HS-5 (cell line): ENCODE results near the gene TUBGCP6.

ENCODE experiments used
- DNase-seq: peaks from one replicate; pipeline ENCODE4 v3.0.0-alpha.2; 2012; ENCODE audit warnings: low read depth

TUBGCP6 gene

DNA sequence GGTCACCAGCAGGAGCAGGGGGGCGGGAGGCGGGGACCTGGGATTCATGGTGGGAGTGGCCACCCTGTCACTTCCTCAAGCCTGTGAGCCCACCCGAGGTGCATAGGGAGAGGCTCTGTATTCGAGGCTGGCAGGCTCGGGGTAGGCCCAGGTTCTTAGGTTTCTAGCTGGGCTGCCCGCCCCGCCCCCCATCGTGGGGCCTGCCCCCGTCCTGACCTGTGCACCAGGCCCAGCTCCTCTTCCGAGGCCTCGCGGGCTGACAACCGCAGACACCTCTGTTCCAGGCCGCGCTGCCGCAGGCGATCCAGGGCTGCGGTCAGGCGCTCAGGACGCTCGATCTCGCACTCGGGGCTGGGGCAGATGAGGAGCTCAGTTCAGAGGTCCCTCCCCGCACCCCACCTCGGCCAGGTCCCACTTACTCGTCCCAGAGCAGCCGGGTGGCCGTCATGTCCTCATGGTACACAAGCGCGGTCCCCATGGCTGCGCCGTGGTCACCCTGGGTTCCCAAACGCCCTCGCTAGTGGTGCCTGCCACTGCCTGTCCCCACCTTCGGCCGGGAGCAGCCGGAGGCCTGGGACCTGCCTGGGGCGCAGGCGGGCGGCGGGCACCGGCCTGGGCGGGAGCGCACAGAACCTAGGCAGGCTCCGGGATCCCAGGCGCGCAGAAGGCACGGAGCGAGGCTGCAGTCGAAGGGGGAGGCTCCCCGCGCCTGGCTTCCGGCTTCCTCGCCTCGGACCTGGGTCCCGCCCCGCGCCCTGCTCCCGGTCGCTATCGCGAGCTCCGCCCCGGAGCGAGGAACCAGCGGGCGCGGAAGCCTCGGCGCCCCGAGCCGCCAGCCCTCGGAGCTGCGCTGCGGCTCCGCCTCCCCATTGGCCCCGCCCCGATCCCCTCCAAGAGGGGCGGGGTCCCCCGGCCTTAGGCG, 6.0 kb upstream of the TUBGCP6 start, which contains the start of gene HDAC10:
Gene HDAC10 (minus strand): TSS at position 711 of the 922 bp plus-strand sequence. CDS start 233 bp downstream, at position 478.
- DNase-seq, result no peak

DNA sequence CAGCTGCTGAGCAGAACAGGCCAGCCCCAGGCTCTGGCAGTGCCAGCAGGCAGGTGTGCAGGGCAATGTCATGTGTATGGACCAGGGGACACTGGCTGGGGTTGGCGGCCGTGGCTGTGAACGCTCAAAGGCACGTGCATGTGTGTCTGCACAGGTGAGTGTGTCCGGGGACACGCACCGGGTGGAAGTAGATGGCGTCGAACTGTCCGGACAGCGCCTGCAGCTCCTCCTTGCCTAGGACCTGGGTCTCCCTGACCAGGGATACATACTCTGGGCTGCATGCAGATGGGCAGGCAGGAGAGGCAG, 5.4 kb upstream of the TUBGCP6 start:
- DNase-seq, result no peak

DNA sequence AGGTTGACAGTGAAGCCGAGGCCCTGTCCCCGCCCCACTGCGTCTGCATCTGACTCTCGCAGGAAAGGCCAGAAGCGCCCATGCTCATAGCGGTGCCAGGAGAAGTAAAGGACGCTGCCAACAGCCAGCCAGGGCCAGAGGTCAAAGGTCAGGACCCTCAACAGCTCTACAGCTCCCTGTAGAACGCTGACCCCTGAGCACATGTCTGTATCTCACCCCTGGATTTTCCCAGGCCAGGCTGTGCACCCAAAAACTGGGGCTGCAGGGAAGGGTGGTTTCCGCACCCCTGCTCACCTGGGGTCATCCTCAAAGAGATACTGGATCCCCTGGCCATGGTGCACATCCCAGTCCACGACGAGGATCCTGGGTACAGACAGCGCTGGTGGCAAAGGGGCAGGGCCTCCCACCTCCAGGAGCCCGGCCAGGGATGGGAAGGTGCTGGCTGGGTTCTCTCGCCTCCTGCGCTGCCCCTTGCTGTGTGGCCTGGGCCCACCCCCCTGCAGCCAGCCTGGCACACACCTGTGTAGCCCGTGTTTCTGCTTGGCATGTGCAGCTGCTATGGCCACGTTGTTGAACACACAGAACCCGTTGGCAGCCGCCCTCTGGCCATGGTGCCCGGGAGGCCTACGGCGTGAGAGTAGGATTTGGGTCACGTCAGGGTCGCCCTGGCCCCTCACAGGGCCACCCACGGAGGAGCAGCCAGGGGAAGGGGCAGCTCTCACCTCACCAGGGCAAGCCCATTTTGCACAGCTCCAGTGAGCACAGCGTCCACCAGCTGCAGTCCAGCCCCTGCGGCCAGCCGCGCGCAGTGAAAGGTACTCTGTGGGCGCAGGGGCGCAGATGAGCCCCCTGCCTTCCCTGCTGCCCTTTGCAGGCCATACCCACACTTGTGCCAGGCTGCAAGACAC, 4.8 kb upstream of the TUBGCP6 start:
- DNase-seq, result no peak

DNA sequence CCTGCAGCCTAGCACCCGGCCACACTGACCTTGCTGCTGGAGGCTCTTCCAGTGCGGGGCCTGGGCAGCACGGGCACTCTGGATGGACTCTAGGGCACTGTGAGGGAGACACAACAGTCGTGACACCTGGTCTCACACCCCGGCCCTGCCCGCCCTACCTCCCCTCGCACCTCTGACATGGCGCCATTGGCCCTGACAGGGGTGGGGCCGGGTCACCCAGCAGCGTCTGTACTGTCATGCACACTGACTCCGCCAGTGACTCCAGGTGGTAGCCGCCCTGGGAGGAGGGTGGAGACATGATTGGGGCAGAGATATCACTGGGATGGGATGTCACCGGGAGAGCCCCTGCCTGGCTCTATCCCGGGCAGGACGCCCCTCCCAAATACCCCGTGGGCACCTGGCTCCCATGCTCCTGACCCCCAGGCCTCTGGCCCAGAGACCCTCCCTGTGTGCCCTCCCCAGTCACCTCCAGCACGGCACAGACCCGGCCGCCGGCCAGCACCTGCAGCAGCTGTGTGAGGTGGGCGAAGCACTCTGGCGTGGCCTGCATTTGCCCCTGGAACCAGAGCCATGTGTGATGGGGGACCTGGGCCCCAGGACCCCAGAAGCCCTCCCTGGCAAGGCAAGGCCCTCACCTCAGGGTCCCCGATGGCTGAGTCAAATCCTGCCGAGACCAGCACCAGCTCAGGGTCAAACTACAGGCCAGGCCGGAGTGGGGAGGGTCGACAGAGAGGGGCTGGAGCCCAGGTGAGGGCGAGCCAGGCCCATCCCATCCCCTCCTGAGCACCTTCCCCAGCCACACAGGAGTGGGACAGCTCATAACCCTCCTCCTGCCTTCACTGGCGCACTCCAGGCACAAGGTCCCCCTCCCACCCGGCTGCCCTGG, 3.6 kb upstream of the TUBGCP6 start:
- no peak for DNase-seq

DNA sequence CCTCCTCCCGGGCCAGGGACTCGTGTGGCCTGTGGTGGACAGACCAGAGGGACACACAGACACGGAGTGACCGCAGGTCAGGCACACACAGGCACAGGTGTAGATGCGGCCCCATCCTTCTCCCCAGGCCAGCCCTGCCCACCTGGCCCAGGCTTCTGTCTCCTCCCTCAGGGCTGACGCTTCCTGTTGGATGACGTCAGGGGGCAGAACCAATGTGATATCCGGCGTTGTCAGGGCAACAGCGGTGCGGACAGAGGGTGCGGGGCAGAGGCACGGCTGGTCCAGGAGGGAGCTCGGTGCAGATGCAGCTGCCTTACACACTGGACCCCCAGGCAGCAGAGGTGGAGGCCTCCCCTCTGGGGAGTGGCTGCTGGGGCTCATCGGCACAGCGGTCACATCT, 2.9 kb upstream of the TUBGCP6 start:
- DNase-seq, result no peak

DNA sequence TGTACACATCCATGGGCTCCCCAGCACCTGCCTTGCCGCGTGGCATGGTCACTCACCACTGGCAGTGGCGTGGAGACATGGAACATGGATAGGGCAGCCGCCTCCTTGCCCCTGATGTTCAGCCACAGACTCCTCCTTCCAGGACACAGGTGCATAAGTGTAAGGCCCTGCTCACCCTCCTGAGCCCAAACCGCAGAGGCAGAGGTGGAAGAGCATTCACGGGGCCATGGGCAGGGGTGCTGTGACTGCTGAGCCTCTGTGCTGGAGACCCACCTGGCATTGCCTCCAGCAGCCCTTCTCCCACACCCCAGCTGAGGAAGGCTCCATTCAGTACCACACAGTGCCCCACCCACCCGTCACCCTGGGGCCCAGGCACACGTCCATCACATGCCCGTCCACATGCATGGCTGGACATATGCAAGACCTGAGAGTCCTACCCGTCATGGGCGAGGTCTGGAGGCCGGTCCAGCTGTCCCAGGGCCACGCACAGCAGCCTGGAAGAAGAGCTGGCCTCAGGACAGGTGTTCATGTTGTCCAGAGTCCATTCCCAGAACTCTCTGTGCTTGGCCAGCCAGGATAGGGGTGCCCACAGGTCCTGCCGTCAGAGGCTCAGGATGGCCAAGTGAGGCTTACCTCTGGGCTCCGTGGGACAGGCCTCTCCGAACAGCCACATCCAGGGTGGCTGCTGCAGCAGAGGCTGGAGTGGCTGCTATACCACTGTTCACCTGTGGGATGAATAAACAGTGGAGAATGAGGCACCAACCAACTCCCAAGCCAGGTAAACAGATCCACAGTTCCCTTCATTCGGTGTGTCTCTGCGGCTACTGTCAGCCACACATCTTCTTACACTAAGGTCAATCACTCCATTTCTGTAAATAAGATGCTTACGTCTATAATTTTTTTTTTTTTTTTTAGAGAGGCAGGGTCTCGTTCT, 1.7 kb upstream of the TUBGCP6 start:
- no peak for DNase-seq

DNA sequence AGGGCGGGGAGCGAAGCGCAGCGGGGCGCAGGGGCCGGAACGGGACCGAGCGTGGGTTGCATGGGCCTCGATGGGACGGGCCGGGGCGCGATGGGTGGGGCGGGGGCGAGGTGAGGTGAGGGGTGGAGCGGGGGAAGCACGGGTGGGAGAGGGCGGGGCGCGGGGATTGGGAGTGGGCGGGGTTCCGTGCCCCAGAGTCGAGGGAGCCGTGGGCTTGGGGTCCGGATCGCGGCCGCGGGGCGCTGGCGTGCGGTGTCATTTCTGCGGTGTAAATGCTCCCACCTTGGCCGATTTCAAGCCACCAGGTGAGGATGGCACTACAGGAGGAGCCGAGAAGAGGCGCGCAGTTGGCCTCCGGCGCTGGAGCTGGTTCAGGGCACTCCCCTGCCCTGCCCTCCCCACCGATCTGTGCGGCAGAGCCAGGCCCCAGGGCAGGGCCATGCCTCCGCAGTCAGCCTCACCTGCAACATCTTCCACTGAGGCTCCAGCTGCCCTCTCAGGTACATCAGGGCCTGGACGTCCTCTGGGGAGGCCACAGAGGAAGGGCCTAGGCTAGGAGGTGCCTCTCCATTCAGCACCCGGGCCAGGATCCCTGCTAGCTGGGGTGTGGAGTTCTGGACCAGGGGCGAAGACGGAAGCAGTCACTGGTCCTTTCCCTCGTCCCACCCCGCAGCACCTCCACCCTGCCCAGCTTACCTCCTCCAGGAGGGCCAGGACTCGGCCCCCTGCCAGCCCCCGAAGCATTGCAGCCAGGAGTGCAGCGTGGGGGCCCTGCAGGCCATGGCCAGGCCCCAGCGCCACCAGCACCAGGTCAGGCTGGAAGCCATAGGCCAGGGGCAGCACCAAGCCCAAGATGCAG, 620 bp upstream of the TUBGCP6 start:
- DNase-seq, result no peak

DNA sequence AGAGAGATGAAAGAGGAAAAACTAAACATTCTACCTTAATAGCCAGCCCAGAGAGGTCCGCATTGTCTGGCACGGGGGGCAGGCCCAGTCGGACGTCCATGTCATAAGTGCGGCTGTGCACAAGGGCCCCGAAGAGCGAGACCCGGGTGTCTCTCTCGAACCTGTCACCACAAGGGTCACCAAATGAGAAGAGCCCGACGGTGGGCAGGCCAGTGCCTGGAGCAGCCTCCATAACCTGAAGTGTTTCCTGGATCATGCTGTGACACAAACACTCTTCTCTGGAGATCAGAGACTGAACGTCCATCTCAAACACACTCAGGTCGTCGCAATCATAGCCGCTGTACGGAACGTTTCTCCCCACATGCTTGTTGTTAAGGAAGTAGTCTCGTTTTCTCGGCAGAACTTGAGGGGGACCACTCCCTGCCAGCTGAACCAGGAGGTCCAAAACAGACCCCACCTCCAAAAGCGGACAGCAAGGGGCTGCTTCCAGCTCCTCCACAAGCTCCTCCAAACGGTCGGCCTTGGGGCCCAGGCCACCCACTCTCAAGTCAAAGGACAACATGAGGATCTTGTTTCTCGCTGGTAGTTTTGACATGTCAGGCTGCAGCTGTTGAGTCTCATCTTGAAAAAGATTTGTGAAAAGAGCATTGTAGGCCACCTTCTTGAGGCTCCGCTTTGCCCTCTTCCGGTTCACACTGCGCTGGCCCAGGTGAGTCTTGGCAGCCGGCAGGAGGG, 971 bp downstream of the TUBGCP6 start:
- no peak for DNase-seq

DNA sequence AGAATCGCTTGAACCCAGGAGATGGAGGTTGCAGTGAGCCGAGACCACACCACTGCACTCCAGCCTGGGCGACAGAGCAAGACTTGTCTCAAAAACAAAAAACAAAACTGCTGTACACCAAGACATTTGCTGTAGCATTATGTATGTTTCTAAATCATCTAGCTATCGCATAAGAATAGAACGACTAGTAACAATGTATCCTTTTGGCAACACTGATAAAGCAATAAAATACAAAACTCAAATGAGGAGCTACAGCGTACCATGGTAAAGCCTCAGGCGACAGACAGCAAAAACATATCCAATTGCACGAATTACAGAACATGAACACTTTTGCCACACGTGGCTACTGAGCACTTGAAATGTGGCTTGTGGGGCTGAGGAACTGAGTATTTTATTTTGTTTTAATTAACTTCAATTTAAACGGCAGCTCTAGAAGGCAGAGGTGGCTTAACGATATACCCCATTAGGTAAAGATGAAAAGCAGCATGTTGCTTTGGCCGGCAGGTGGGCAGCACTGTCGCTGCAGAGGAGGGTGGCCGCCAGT, 2.3 kb downstream of the TUBGCP6 start:
- DNase-seq, result no peak

DNA sequence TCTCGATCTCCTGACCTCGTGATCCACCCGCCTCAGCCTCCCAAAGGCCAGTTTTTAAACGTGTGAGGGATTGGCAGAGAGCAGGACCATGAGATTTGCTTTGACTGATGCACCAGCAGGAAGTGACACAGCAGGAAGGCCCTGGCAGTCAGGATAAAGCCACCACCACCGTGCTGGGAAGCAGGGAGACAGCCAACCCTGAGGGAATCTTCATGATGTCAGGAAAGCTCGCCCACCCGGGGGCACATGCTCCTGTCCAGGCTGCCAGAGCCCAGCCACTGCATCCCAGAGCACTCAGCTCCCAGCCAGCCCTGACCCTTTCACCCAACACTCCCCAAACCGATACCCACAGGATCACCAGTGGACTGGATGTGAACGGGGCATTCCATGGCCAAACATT, 6.1 kb downstream of the TUBGCP6 start:
- no peak for DNase-seq

DNA sequence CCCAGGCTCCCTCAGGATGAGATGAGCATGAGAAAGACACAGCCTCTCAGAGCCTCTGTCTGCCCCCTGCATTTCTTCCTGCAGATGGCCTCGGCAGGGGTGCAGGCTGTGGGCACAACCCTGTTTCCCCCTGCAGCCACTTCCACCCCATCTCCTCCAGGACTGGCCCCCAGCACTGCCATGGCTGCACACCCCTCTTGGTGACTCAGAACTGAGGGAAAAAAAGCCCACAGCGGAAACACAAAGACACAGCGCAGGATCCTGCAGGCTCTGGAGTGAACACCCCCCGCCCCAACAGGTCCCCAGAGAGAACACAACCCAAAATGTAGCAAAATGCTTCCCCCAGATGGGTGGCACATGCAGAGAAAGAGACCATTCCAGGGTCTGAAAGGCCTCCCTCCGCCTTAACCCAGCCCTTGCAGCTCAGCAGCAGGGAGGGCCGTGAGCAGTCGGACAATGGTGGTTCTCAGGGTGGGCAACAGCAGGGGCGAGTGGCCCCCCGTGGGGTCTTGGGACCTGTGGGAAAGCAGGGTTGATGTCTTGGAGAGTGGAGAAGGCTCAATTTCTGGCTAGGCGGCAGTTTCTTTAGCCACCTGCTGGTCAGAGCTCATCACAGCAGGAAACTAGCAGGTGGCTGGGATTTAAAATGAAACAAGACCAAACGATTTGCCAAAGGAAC, 8.0 kb downstream of the TUBGCP6 start:
- DNase-seq, result no peak

DNA sequence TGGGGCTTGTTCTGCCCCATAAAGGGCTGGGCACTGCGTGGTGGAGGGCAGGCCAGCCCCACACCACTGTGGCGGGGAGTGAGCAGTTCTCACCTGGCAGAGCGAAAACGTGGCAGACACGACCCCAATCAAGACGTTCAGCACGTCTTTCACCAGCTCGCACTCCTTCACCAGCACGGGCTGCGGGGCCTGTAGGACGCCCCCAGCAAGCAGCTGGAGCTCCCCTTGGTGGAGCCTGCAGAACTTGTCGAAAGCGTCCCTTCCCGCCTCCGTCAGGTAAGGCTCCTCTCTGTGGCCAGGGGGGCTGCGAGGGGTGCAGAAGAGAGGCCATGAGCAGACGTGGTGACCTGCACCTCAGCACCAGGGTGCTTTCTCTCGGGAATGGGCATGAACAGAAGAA, 11.6 kb downstream of the TUBGCP6 start:
- DNase-seq, result no peak

DNA sequence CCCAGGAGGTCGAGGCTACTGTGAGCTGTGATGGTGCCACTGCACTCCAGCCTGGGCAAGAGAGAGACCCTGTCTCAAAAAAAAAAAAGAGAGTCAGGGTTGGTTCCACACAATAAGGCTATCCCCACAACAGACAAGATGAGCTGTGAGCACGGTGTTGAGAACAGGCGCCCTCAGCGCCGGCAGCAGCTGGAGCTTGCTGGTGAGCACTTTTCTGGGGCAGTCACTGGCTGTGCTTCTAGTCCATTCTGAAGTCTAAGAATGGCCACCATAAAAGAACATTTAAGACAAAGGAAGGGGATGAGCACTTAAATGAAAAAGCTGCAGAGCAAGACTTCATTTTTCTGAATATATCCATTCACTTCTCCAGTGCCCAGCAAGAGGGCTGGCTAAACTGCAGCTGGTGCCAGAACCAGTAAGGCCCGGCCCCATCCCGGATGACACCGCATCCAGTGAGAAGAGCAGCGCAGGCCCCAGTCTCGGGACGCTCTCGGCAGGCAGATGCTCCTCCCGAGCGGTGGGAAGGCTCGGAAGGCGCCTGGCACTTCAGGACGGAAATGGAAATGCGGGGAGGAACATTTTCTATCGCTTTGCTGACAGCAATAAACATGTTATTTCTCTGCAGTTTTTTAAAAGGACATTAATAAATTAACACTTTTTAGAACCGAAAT, 12.2 kb downstream of the TUBGCP6 start:
- DNase-seq, result no peak

DNA sequence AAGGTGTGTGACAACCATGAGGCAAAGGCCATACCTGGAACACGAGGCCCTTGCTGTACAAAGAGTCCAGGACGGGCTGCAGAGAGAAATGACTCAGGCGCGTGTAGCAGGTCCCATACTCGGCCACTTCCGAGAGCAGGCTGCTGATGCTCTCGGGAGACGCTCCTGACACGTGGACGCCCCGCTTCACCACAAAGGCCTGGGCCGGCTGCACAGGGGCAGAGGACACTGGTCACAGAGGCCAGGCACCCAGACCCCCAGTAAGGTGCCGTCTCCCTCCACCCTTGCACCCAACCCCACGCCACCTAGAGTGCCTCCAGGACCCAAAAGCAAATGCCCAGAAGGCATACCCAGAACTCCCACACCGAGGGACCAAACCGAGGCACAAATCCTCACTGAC, 15.5 kb downstream of the TUBGCP6 start:
- DNase-seq, result no peak

DNA sequence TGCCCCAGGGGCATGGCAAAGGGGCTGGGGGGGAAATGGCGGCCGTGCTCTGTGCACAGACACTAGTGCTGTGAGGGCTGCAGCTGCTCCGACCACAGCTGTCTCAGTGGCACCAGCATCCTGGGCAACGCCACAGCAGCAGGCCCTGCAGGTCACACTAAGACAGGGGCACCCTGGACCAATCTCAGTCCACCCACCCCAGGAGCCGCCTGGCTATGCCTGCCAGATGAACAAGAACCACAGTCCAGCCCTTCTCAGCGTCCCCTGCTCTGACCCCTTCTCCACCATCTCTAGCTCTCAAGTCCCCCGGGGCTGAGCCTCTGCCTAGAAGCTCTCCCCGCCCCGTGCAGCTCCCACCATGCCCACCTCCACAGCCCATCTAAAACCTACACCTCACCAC, 16.5 kb downstream of the TUBGCP6 start:
- DNase-seq, result no peak

DNA sequence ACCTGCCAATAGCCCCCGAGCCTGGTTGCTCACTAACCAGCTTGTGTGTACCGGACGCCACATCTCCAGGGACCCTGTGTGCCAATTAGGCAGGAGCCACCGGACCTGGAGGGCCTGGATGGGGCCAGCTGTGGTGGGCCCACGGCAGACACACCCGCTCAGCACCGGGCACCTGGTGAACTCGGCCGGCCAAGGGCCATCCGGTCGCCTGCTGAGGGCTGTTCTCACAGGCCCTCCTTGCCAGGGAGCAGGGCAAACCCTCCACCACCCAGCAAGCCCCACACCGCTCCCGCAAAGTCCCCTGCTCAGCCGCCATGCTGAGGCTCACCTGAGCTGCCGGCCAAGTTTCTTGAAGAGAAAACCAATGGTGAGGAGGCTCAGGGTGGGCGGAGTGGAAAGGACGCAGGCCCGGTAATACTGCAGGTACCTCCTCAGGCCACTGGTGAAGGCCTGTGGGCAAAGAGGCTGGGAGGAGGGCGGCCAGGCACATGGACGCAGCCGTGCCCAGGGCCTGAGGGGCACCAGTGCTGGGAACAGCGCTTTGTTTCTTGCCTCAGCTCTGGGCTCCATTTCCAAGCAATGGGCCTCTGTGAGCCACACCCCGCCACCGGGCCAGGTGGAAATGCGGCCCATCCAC, 17.1 kb downstream of the TUBGCP6 start:
- no peak for DNase-seq

DNA sequence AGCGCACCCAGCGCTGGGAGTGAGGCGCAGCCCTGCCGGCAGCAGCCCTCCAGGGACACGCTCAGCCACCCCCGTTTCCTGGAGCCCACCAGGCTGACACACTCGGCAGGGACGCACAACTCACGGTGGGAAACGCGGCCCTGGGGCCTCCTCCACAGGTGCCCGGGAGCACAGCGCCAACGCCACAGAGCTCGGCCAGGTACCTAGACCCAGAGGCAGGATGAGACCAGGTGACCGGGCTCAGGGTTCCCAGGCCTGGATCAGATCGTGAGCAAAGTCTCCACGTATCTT, 18.0 kb downstream of the TUBGCP6 start:
- no peak for DNase-seq
